H9 (cell line): ENCODE measurements around the gene TMEM82. TPM values are rescaled to one million over a fixed set of nuclear protein-coding genes. Genes with fewer than 3 reads are reported as not detected.

Experiments used
- DNase-seq: peaks from one replicate; pipeline ENCODE4 v3.0.0-alpha.2; 2017
- H2AFZ ChIP-seq: one replicate; pipeline ENCODE4 v1.6.1; 2013; ENCODE audit warnings: mild to moderate bottlenecking, low read length, control low read depth, moderate library complexity
- H2AK5ac ChIP-seq: 2 replicates; pipeline ENCODE4 v1.6.1; 2013; ENCODE audit warnings: low read length, control low read depth, mixed read lengths; ENCODE audit not compliant: insufficient read length
- H2BK120ac ChIP-seq: one replicate; pipeline ENCODE4 v1.6.1; 2013; ENCODE audit warnings: low read depth, mild to moderate bottlenecking, low read length, control low read depth, inconsistent platforms; ENCODE audit not compliant: poor library complexity, severe bottlenecking
- H2BK12ac ChIP-seq: 2 replicates; pipeline ENCODE4 v1.6.1; 2013; ENCODE audit warnings: low read length, control low read depth, mixed read lengths, low read depth; ENCODE audit not compliant: insufficient read length
- H2BK15ac ChIP-seq: 2 replicates; pipeline ENCODE4 v1.6.1; 2013; ENCODE audit warnings: low read depth, low read length, control low read depth
- H2BK20ac ChIP-seq: one replicate; pipeline ENCODE4 v1.6.1; 2013; ENCODE audit warnings: low read depth, mild to moderate bottlenecking, low read length, control low read depth, inconsistent platforms; ENCODE audit not compliant: poor library complexity, severe bottlenecking
- H2BK5ac ChIP-seq: 2 replicates; pipeline ENCODE4 v1.6.1; 2013; ENCODE audit warnings: low read length, control low read depth, mixed read lengths; ENCODE audit not compliant: insufficient read length
- H3K14ac ChIP-seq: 2 replicates; pipeline ENCODE4 v1.6.1; 2013; ENCODE audit warnings: low read length, control low read depth; ENCODE audit not compliant: insufficient read depth
- H3K18ac ChIP-seq: 2 replicates; pipeline ENCODE4 v1.6.1; 2013; ENCODE audit warnings: low read depth, mild to moderate bottlenecking, mixed read lengths, low read length, control low read depth; ENCODE audit not compliant: insufficient read length
- H3K23ac ChIP-seq: 2 replicates; pipeline ENCODE4 v1.6.1; 2013; ENCODE audit warnings: low read length, control low read depth, mixed read lengths, low read depth; ENCODE audit not compliant: insufficient read length
- H3K23me2 ChIP-seq: 2 replicates; pipeline ENCODE4 v1.6.1; 2013; ENCODE audit warnings: low read depth, mild to moderate bottlenecking, mixed read lengths, low read length, control low read depth; ENCODE audit not compliant: insufficient read length, poor library complexity, severe bottlenecking
- H3K27ac ChIP-seq: 2 replicates; pipeline ENCODE4 v1.5.1; 2013; ENCODE audit warnings: low read length, control low read depth, mixed read lengths, low read depth; ENCODE audit not compliant: insufficient read length
- H3K27me3 ChIP-seq: 2 replicates; pipeline ENCODE4 v1.6.1; 2013; ENCODE audit warnings: low read length, control low read depth, inconsistent platforms; ENCODE audit not compliant: insufficient read depth
- H3K4ac ChIP-seq: 2 replicates; pipeline ENCODE4 v1.6.1; 2013; ENCODE audit warnings: low read depth, mild to moderate bottlenecking, control low read depth, inconsistent platforms, low read length, moderate library complexity
- H3K4me1 ChIP-seq: 2 replicates; pipeline ENCODE4 v1.6.1; 2013; ENCODE audit warnings: low read length, control low read depth, inconsistent platforms; ENCODE audit not compliant: insufficient read depth
- H3K4me2 ChIP-seq: 2 replicates; pipeline ENCODE4 v1.6.1; 2013; ENCODE audit warnings: low read length, control low read depth, mixed read lengths; ENCODE audit not compliant: insufficient read length, insufficient read depth
- H3K56ac ChIP-seq: 2 replicates; pipeline ENCODE4 v1.6.1; 2013; ENCODE audit warnings: low read depth, mild to moderate bottlenecking, mixed read lengths, low read length, control low read depth; ENCODE audit not compliant: insufficient read length
- H3K79me1 ChIP-seq: 2 replicates; pipeline ENCODE4 v1.6.1; 2013; ENCODE audit warnings: low read depth, mild to moderate bottlenecking, moderate library complexity, low read length, control low read depth, inconsistent platforms; ENCODE audit not compliant: insufficient read depth, poor library complexity, severe bottlenecking
- H3K79me2 ChIP-seq: 2 replicates; pipeline ENCODE4 v1.6.1; 2013; ENCODE audit warnings: low read length, control low read depth, inconsistent platforms; ENCODE audit not compliant: insufficient read depth
- H3K9ac ChIP-seq: 2 replicates; pipeline ENCODE4 v1.6.1; 2013; ENCODE audit warnings: low read length, control low read depth, mixed read lengths; ENCODE audit not compliant: insufficient read length; ENCODE audit errors: extremely low read depth
- H3K9me3 ChIP-seq: one replicate; pipeline ENCODE4 v1.6.1; 2013; ENCODE audit warnings: low read depth, low read length, inconsistent platforms; ENCODE audit not compliant: control insufficient read depth
- H3T11ph ChIP-seq: one replicate; pipeline ENCODE4 v1.6.1; 2013; ENCODE audit warnings: mild to moderate bottlenecking, low read length, control low read depth, inconsistent platforms
- H4K20me1 ChIP-seq: one replicate; pipeline ENCODE4 v1.6.1; 2013; ENCODE audit not compliant: control insufficient read depth, insufficient read length, insufficient read depth
- H4K5ac ChIP-seq: 2 replicates; pipeline ENCODE4 v1.6.1; 2013; ENCODE audit warnings: low read depth, mild to moderate bottlenecking, mixed read lengths, low read length, control low read depth; ENCODE audit not compliant: insufficient read length
- H4K8ac ChIP-seq: replicated peaks from 2 replicates; pipeline ENCODE4 v1.6.1; 2013; ENCODE audit warnings: low read length, control low read depth, mixed read lengths, low read depth; ENCODE audit not compliant: insufficient read length
- H4K91ac ChIP-seq: 2 replicates; pipeline ENCODE4 v1.6.1; 2013; ENCODE audit warnings: low read depth, mild to moderate bottlenecking, moderate library complexity, mixed read lengths, low read length, control low read depth; ENCODE audit not compliant: insufficient read length
- H3K27ac Mint-ChIP-seq, 3 experiments: 2 replicates in 2 of 3; 3 replicates in 1 of 3; pipeline ENCODE4 v1.8.0; 2020 to 2021; ENCODE audit warnings: mixed read lengths in 3 of 3, mild to moderate bottlenecking in 1 of 3, moderate library complexity in 1 of 3
- H3K27me3 Mint-ChIP-seq: 2 replicates; pipeline ENCODE4 v1.8.0; 2021; ENCODE audit warnings: low read depth, mild to moderate bottlenecking, moderate library complexity, mixed read lengths
- H3K36me3 Mint-ChIP-seq, 3 experiments: 2 replicates in 2 of 3; 3 replicates in 1 of 3; pipeline ENCODE4 v1.8.0; 2020 to 2021; ENCODE audit warnings: low read depth in 3 of 3, mixed read lengths in 3 of 3; ENCODE audit not compliant: insufficient read depth in 1 of 3
- H3K4me1 Mint-ChIP-seq, 2 experiments: 2 replicates each; pipeline ENCODE4 v1.8.0; 2020; ENCODE audit warnings: mixed read lengths in 2 of 2
- H3K4me3 Mint-ChIP-seq, 2 experiments: 2 replicates in 1 of 2; 3 replicates in 1 of 2; pipeline ENCODE4 v1.8.0; 2020 to 2021; ENCODE audit warnings: mild to moderate bottlenecking in 2 of 2, mixed read lengths in 2 of 2, moderate library complexity in 1 of 2
- H3K9me3 Mint-ChIP-seq, 2 experiments: 2 replicates in 1 of 2; 3 replicates in 1 of 2; pipeline ENCODE4 v1.8.0; 2020; ENCODE audit warnings: mild to moderate bottlenecking in 2 of 2, mixed read lengths in 2 of 2, moderate library complexity in 1 of 2
- WGBS: extraction: QIAGEN DNeasy Blood & Tissue Kit; methylation state at CpG from one replicate; pipeline ENCODE4 v1.1.7; 2013; ENCODE audit warnings: missing lambda C conversion rate, low lambda C conversion rate, mixed read lengths; ENCODE audit not compliant: insufficient read length; ENCODE audit errors: extremely low coverage; 5-methylcytosine and 5-hydroxymethylcytosine counted together
- total RNA-seq: library from RNA; stranded (reverse); gene quantifications from 2 replicates; pipeline ENCODE4 v1.2.1, GENCODE V29; 2021
- TF ChIP-seq, protein P1 (sequence below): fragments of 200-600 bp; sonication (generic); conservative IDR thresholded peaks from 3 replicates; pipeline ENCODE4 v1.8.0; 2021; ENCODE audit warnings: antibody characterized with exemption, mild to moderate bottlenecking

Gene TMEM82
- total RNA-seq, 1 experiment from 2014 or later: 1.4 TPM

DNA sequence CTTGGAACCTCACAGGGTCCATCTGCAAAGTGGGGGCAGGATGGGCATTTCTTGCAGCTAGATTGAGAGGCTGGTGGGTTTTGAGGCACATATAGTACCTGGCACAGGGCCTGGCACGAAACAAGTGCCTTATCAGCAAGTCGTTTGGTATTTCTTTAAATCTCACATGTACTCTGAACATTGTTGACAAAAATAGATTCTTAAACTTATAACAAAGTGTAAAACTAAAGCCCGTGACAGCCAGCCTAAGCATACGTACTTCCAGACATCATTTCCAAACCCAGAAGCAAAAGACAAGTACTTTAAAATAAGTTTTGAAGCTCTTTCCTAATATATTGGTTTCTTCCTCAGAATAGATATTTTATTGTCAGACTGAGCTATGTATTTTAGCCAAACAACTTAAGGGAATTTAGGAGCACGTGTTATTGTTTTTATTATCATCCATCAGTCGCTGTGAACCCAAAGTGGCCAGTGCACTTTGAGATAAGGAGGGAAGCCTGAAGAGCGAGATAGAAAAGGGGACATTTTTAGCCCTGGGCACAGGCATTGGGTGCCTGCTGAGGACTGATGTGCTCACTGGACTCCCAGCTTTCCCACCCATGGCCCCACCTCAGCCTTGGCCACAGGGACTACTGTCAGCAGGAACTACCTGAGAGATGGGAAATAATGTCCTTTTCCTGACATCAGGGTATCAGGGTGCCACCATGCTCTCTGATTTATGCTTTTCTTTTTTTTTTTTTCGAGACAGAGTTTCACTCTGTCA, 19.2 kb downstream of the TMEM82 start:
- H3T11ph ChIP-seq: no peak overlapping the region
- no peak overlapping the region for H3K4ac ChIP-seq
- WGBS: no CpG with 5 or more reads among the region's 8 CpGs
- no peak overlapping the region for H3K27ac ChIP-seq
- H2BK15ac ChIP-seq: no peak overlapping the region
- H4K20me1 ChIP-seq: no peaks in the 10 kb centered on the region
- H3K23me2 ChIP-seq: peaks cover 14% of the 10 kb centered on the region
- H2AFZ ChIP-seq: no peak overlapping the region
- H3K18ac ChIP-seq: no peak overlapping the region
- H3K79me2 ChIP-seq: peaks cover 21% of the 10 kb centered on the region; the same call in 1 of the 2 replicates
- no peak for DNase-seq
- no peak overlapping the region for H2BK120ac ChIP-seq
- no peak overlapping the region for H3K23ac ChIP-seq
- H3K14ac ChIP-seq: no peak overlapping the region
- Mint-ChIP-seq H3K27me3 (peaks cover 10% of the 10 kb centered on the region), H3K4me3 (peak overlapping the region; percentile 84 to 89; a peak in 3 of 5 replicates), H3K4me1 (peaks cover 35 to 41% of the 10 kb centered on the region in 2 experiments), H3K36me3 (peaks cover 31 to 34% (median 34%) of the 10 kb centered on the region in 3 experiments; a peak in 6 of 7 replicates), H3K9me3 (no peaks in the 10 kb centered on the region), H3K27ac (no peak overlapping the region; a peak in 1 of 7 replicates)
- H3K9ac ChIP-seq: no peak overlapping the region
- H3K9me3 ChIP-seq: no peaks in the 10 kb centered on the region
- H3K4me1 ChIP-seq: peaks cover 11% of the 10 kb centered on the region; the same call in 1 of the 2 replicates
- no peak overlapping the region for H4K8ac ChIP-seq
- H2BK12ac ChIP-seq: no peak overlapping the region
- no peaks in the 10 kb centered on the region for H3K27me3 ChIP-seq
- H3K4me2 ChIP-seq: peak overlapping the region; percentile 39
- H3K56ac ChIP-seq: no peak overlapping the region
- H2BK5ac ChIP-seq: no peak overlapping the region
- no peak overlapping the region for H2AK5ac ChIP-seq
- H4K91ac ChIP-seq: no peak overlapping the region
- TF ChIP-seq, protein P1, sequence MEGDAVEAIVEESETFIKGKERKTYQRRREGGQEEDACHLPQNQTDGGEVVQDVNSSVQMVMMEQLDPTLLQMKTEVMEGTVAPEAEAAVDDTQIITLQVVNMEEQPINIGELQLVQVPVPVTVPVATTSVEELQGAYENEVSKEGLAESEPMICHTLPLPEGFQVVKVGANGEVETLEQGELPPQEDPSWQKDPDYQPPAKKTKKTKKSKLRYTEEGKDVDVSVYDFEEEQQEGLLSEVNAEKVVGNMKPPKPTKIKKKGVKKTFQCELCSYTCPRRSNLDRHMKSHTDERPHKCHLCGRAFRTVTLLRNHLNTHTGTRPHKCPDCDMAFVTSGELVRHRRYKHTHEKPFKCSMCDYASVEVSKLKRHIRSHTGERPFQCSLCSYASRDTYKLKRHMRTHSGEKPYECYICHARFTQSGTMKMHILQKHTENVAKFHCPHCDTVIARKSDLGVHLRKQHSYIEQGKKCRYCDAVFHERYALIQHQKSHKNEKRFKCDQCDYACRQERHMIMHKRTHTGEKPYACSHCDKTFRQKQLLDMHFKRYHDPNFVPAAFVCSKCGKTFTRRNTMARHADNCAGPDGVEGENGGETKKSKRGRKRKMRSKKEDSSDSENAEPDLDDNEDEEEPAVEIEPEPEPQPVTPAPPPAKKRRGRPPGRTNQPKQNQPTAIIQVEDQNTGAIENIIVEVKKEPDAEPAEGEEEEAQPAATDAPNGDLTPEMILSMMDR: no peak
- H4K5ac ChIP-seq: no peak overlapping the region
- no peaks in the 10 kb centered on the region for H3K79me1 ChIP-seq
- no peak overlapping the region for H2BK20ac ChIP-seq
